ENCODE measurements around the gene OTOF.

The OTOF gene

GRCh38 chr2:26516246-26516645 lies 38.3 kb upstream of the OTOF start:
- ChIA-PET CTCF (no interaction called here), POLR2A (no interaction called here)
- TF ChIP-seq TARDBP (IDR thresholded peaks at IDR 0.05) (no peak), SUZ12 (IDR thresholded peaks at IDR 0.05) (no peak)
- DNase-seq (ENCODE audit: extremely low spot score): no peak

GRCh38 chr2:26515771-26516170 lies 37.8 kb upstream of the OTOF start:
- no peak for TF ChIP-seq FOXA1 (IDR thresholded peaks at IDR 0.05)
- TF ChIP-seq TARDBP (IDR thresholded peaks at IDR 0.05): no peak
- TF ChIP-seq LEF1 (IDR thresholded peaks at IDR 0.05; ENCODE audit: borderline replicate concordance): no peak
- no peak for TF ChIP-seq NFRKB (IDR thresholded peaks at IDR 0.05)
- TF ChIP-seq L3MBTL2 (conservative IDR thresholded peaks at IDR 0.05): no peak
- TF ChIP-seq ELF4 (IDR thresholded peaks at IDR 0.05): no peak
- TF ChIP-seq FOXM1 (IDR thresholded peaks at IDR 0.05; ENCODE audit: borderline replicate concordance): no peak
- no peak for TF ChIP-seq SUZ12 (IDR thresholded peaks at IDR 0.05)
- TF ChIP-seq BHLHE40 (IDR thresholded peaks at IDR 0.05; ENCODE audit: borderline replicate concordance): no peak
- CTCF ChIA-PET: interaction anchor here (1.0 kb wide), 1 partner anchor 12 kb away, joined by 3 read pairs; no protein-coding TSS in a partner anchor
- POLR2A ChIA-PET: no interaction called here
- no peak for DNase-seq (ENCODE audit: extremely low spot score)

- ChIA-PET CTCF (no interaction called here), POLR2A (no interaction called here)
- TF ChIP-seq SP1 (IDR thresholded peaks at IDR 0.05): no peak
- TF ChIP-seq TARDBP (IDR thresholded peaks at IDR 0.05): no peak
- TF ChIP-seq BHLHE40 (IDR thresholded peaks at IDR 0.05; ENCODE audit: borderline replicate concordance): no peak
- no peak for DNase-seq (ENCODE audit: extremely low spot score)
Observed at GRCh38 chr2:26514045-26514444, 36.1 kb upstream of the OTOF start.

GRCh38 chr2:26513261-26513660 lies 35.3 kb upstream of the OTOF start:
- CTCF ChIA-PET: no interaction called here
- POLR2A ChIA-PET: no interaction called here
- no peak for TF ChIP-seq BHLHE40 (IDR thresholded peaks at IDR 0.05; ENCODE audit: borderline replicate concordance)
- no peak for TF ChIP-seq HDGF (IDR thresholded peaks at IDR 0.05; ENCODE audit: borderline replicate concordance)
- no peak for TF ChIP-seq SUZ12 (IDR thresholded peaks at IDR 0.05)
- TF ChIP-seq NFRKB (IDR thresholded peaks at IDR 0.05): no peak
- no peak for TF ChIP-seq L3MBTL2 (conservative IDR thresholded peaks at IDR 0.05)
- no peak for TF ChIP-seq ZNF384 (IDR thresholded peaks at IDR 0.05)
- no peak for TF ChIP-seq SP1 (IDR thresholded peaks at IDR 0.05)
- TF ChIP-seq PKNOX1 (IDR thresholded peaks at IDR 0.05): no peak
- no peak for TF ChIP-seq ELF4 (IDR thresholded peaks at IDR 0.05)

GRCh38 chr2:26511466-26511865 lies 33.5 kb upstream of the OTOF start:
- DNase-seq (ENCODE audit: extremely low spot score): no peak
- ChIA-PET POLR2A (no interaction called here), CTCF (no interaction called here)
- TF ChIP-seq HDGF (IDR thresholded peaks at IDR 0.05; ENCODE audit: borderline replicate concordance) (no peak), LEF1 (IDR thresholded peaks at IDR 0.05; ENCODE audit: borderline replicate concordance) (no peak), ELF4 (IDR thresholded peaks at IDR 0.05) (no peak), SP1 (IDR thresholded peaks at IDR 0.05) (no peak), FOXK2 (IDR thresholded peaks at IDR 0.05) (no peak), FOXM1 (IDR thresholded peaks at IDR 0.05; ENCODE audit: borderline replicate concordance) (no peak), NFRKB (IDR thresholded peaks at IDR 0.05) (no peak), SUZ12 (IDR thresholded peaks at IDR 0.05) (no peak), ARNT (IDR thresholded peaks at IDR 0.05) (no peak), L3MBTL2 (conservative IDR thresholded peaks at IDR 0.05) (no peak), BHLHE40 (IDR thresholded peaks at IDR 0.05; ENCODE audit: borderline replicate concordance) (no peak), TARDBP (IDR thresholded peaks at IDR 0.05) (no peak), ZNF384 (IDR thresholded peaks at IDR 0.05) (no peak), CTBP1 (IDR thresholded peaks at IDR 0.05; ENCODE audit: borderline replicate concordance) (no peak), PKNOX1 (IDR thresholded peaks at IDR 0.05) (no peak), FOXA1 (IDR thresholded peaks at IDR 0.05) (no peak)

More at GRCh38 chr2:26513261-26513660, 35.3 kb upstream of the OTOF start:
- no peak for DNase-seq (ENCODE audit: extremely low spot score)

GRCh38 chr2:26510344-26510973 lies 32.5 kb upstream of the OTOF start:
- no peak for DNase-seq (ENCODE audit: extremely low spot score)
- ChIA-PET CTCF (no interaction called here), POLR2A (no interaction called here)
- no peak for TF ChIP-seq PKNOX1 (IDR thresholded peaks at IDR 0.05)
- no peak for TF ChIP-seq ZNF384 (IDR thresholded peaks at IDR 0.05)
- no peak for TF ChIP-seq FOXM1 (IDR thresholded peaks at IDR 0.05; ENCODE audit: borderline replicate concordance)
- no peak for TF ChIP-seq SP1 (IDR thresholded peaks at IDR 0.05)
- no peak for TF ChIP-seq ELF4 (IDR thresholded peaks at IDR 0.05)
- no peak for TF ChIP-seq BHLHE40 (IDR thresholded peaks at IDR 0.05; ENCODE audit: borderline replicate concordance)
- TF ChIP-seq LEF1 (IDR thresholded peaks at IDR 0.05; ENCODE audit: borderline replicate concordance): no peak
- TF ChIP-seq CTBP1 (IDR thresholded peaks at IDR 0.05; ENCODE audit: borderline replicate concordance): no peak
- TF ChIP-seq HDGF (IDR thresholded peaks at IDR 0.05; ENCODE audit: borderline replicate concordance): no peak
- no peak for TF ChIP-seq SUZ12 (IDR thresholded peaks at IDR 0.05)
- TF ChIP-seq L3MBTL2 (conservative IDR thresholded peaks at IDR 0.05): no peak
- TF ChIP-seq FOXK2 (IDR thresholded peaks at IDR 0.05): no peak

GRCh38 chr2:26509141-26509540 lies 31.2 kb upstream of the OTOF start:
- CTCF ChIA-PET: no interaction called here
- POLR2A ChIA-PET: no interaction called here
- TF ChIP-seq BHLHE40 (IDR thresholded peaks at IDR 0.05; ENCODE audit: borderline replicate concordance): no peak
- no peak for TF ChIP-seq LEF1 (IDR thresholded peaks at IDR 0.05; ENCODE audit: borderline replicate concordance)
- no peak for TF ChIP-seq L3MBTL2 (conservative IDR thresholded peaks at IDR 0.05)
- no peak for TF ChIP-seq FOXM1 (IDR thresholded peaks at IDR 0.05; ENCODE audit: borderline replicate concordance)
- no peak for TF ChIP-seq SUZ12 (IDR thresholded peaks at IDR 0.05)
- TF ChIP-seq FOXK2 (IDR thresholded peaks at IDR 0.05): no peak
- TF ChIP-seq ELF4 (IDR thresholded peaks at IDR 0.05): no peak
- TF ChIP-seq HDGF (IDR thresholded peaks at IDR 0.05; ENCODE audit: borderline replicate concordance): no peak
- TF ChIP-seq NFRKB (IDR thresholded peaks at IDR 0.05): no peak
- no peak for TF ChIP-seq FOXA1 (IDR thresholded peaks at IDR 0.05)
- no peak for DNase-seq (ENCODE audit: extremely low spot score)
